GM20000 (cell line): ENCODE data around the gene DOHH.
A peak's percentile ranks its signal among the peaks of the same experiment; 100 is the strongest.

ENCODE experiments used
- DNase-seq: peaks from one replicate; pipeline ENCODE4 v3.0.0; 2012; ENCODE audit warnings: low spot score
- CTCF ChIP-seq: IDR thresholded peaks from 2 replicates; pipeline ENCODE4 v1.5.1; 2012; ENCODE audit warnings: mild to moderate bottlenecking, control low read depth; ENCODE audit errors: extremely low read depth, missing control alignments

Gene DOHH

DNA sequence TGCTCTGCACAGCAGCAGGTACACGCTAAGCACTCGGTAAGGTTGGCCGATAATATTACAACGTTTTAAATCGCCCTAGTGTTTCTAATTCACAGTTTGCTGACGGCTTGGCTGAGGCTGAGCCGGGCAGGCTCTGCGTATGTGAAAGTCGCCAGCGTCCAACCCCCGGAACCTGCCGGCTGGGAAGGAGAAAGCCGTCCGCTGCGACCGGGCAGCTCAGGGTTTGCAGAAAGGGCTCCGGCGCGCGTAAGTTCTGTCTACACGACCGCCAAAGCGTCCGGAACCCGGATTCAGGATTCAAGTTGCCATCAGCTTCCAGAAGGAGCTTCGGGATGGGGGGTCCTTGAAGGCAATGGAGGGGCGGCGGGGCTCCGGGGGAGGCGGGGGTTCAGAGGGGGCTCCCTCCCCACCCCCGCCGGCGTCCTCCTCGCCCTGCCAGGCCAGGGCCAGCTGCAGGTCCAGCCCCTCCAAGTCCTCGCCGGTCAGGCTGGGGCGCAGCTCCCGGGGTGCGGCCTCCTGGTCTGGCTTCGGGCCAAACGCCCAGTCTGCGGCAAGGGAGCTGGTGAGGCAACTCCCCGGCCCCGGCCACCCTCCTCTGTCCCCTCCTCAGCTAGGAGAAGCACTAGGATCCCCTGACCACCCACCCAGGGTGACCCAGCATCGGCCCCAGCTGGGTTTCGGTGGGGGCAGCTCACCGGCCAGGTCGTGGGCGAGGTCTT, 17.8 kb downstream of the DOHH start:
- no peak for TF ChIP-seq CTCF
- DNase-seq = no peak

DNA sequence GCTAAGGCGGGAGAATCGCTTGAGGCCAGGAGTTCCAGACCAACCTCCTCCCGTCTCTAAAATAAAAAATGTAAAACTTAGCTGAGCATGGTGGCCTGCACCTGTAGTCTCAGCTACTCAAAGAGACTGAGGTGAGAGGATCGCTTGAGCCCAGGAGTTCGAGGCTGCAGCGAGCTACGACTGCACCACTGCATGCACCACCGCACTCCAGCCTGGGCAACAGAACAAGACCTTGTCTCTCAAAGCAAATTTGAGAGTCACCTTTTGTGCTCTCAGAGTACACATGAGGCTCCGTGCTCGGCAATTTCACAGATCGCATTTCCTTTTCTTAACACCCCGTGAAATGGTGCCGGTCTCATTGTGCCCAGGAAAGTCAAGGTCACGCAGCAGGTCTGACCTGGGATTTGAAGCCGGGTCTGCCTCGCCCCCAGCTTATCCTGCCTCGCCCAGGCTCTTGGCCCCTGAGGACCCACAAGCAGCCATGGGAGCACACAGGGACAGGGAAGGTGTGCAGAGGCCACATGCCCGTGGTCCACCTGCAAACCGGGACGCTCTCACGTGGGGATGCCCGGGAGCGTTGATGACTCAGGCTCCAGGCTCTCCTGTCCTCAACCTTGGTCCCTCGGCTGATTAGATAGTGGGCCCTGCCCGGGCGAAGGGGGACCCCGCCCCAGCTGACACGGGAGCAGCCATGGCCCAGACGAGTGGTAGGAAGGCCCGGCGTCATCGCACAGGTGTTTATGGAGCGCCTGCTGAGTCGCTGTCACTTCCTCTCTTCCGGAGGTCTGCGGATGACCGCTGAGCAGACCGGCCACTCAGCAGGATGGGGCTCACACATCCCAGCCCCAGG, 19.0 kb downstream of the DOHH start:
- TF ChIP-seq CTCF = no peak
- DNase-seq = no peak

DNA sequence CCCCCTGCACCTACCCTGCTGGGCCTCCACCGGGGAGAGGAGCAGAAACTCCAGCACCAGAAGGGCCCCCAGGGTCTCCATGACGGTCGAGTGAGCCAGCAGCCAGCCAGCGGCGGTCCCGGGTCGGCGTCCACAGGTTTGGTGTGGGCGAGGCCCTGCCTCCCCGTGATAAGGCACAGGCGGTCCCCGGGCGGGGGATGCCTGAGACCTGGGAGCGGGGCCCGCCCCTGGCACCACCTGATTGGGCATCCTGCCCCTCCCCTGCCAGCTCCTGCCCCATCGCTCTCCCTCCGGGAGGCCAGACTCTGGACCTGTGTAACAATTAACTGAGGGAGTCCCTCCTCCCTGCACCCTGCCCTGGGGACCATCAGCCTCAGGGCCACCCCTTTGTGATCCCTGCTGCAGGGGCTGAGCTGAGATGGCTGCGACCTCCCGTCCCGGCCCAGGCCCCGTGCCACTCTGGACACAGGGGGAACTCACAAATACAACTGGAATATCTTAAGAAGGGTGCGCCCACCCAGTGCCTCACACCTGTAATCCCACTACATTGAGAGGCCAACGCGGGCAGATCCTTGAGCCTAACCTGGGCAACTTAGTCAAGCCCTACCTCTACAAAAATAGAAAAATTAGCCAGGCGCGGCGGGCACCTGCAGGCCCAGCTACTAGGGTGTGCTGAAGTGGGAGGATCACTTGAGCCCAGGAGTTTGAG, 19.9 kb downstream of the DOHH start, which contains the start of gene SMIM24:
Gene SMIM24, minus strand, starts transcription at position 143 of the 709 bp plus-strand sequence. Its CDS starts 62 bp downstream, at position 81.
- no peak for DNase-seq
- no peak for TF ChIP-seq CTCF

GRCh38 chr19:3479834-3480215, 20.6 kb downstream of the DOHH start:
- no peak for TF ChIP-seq CTCF
- DNase-seq = no peak

DNA sequence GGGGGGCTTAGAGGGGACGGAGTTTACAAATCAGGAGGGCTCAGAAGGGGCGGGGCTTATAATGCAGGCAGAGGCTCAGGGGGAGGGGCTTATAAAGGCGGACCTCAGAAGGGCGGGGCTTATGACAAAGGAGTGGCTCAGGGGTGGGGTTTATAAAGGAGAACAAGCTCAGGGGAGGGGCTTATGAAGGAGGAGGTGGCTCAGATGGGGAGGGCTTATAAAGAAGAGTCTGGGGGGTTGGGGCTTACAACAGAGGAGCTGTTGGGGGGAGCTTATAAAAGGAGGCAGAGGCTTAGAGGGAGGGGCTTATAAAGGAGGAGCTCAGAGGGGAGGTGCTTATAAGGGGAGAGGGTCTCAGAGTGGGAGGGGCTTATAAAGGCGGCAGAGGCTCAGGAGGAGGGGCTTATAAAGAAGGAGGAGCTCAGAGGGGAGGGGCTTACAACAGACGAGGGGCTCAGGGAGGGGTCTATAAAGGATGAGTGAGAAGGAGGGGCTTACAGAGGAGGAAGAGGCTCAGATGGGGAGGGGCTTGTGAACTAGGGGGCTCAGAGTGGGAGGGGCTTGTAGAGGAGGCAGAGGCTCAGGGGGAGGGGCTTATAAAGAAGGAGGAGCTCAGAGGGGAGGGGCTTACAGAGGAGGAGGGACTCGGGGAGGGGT, 21.2 kb downstream of the DOHH start:
- no peak for TF ChIP-seq CTCF
- DNase-seq = peak; percentile 79

DNA sequence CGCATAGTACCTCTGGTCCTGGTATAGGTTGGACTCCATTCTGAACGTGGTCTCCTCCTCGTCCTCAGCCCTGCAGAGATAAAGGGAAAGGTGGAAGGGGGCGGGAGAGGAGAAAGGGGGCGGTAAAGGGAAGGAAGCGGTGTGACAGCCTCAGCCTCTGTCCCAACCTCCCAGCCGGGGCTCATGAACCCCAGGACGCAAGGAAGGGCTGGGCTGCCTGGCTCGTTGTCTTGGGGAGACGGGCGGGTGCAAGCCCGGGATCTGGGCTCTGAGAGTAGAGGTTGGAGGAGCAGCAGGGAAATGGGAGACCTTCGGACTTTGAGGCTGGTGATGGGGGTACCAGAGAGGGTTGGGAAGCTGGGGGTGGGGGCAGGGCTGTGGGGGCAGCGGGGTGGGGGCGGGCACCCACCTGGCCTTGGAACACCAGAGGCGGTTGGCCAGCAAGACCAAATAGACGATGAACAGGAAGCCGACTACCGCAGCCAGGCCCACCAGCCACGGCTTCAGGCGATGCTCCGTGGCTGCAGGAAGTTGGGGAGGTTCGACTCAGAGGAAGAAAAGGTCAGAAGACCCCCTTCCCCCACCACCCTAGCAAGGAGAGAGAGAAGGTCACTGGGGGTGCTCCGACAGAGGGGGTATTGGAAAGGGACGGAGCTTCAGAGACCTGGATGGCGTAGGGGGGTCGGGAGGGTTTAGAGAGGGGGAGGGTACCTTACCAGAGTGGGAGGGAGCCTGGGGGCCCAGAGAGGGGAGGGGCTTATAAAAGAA, 21.9 kb downstream of the DOHH start:
- DNase-seq = no peak
- no peak for TF ChIP-seq CTCF
